ENCODE data around the gene PCDHB12.
"Not testable (repeated sequence)": the region's sequence is repeated elsewhere in the genome, so short reads cannot be mapped to it uniquely, and the experiment has no call there.

GRCh38 chr5:141189131-141189530 lies 19.4 kb upstream of the PCDHB12 start:
- not testable (repeated sequence) for TF ChIP-seq CTCF (optimal IDR thresholded peaks at IDR 0.05 in 1 of 3, IDR thresholded peaks at IDR 0.05 in 1 of 3, conservative IDR thresholded peaks at IDR 0.05 in 1 of 3; ENCODE audit: extremely low read depth in 1 of 3, insufficient read depth in 2 of 3, low read length in 3 of 3); EZH2 (IDR thresholded peaks at IDR 0.05; ENCODE audit: low read length)
